ENCODE measurements around the gene SOWAHA.

The SOWAHA gene

GRCh38 chr5:132812781-132813598, at the start of gene SOWAHA:
SOWAHA (plus strand) TSS chr5:132813302; CDS start chr5:132813622, 320 bp downstream.
- DNase-seq, result no peak

- no peak for DNase-seq
These were observed 49.1 kb upstream of the SOWAHA start for GRCh38 chr5:132764051-132764450.

GRCh38 chr5:132764671-132765238, 48.3 kb upstream of the SOWAHA start:
- DNase-seq, result no peak

- no peak for DNase-seq
These were observed 47.6 kb upstream of the SOWAHA start for GRCh38 chr5:132765311-132766019.

GRCh38 chr5:132766020-132766805, 46.9 kb upstream of the SOWAHA start:
- DNase-seq, result no peak

- DNase-seq, result no peak
These were observed 46.4 kb upstream of the SOWAHA start for GRCh38 chr5:132766806-132767055.

- no peak for DNase-seq
These were observed 46.0 kb upstream of the SOWAHA start for GRCh38 chr5:132767150-132767549.

GRCh38 chr5:132768485-132768868, 44.6 kb upstream of the SOWAHA start:
- DNase-seq, result no peak

GRCh38 chr5:132770476-132771159, 42.5 kb upstream of the SOWAHA start:
- no peak for DNase-seq

- DNase-seq, result no peak
These were observed 41.6 kb upstream of the SOWAHA start for GRCh38 chr5:132771503-132771998.

GRCh38 chr5:132772291-132773070, 40.6 kb upstream of the SOWAHA start:
- DNase-seq, result no peak

GRCh38 chr5:132773114-132773513, 40.0 kb upstream of the SOWAHA start:
- DNase-seq, result no peak

GRCh38 chr5:132773601-132774355, 39.3 kb upstream of the SOWAHA start:
- no peak for DNase-seq

GRCh38 chr5:132774406-132774805, 38.7 kb upstream of the SOWAHA start:
- no peak for DNase-seq

- no peak for DNase-seq
These were observed 38.2 kb upstream of the SOWAHA start for GRCh38 chr5:132774896-132775295.

GRCh38 chr5:132775476-132775961, 37.6 kb upstream of the SOWAHA start:
- DNase-seq, result no peak

GRCh38 chr5:132776131-132776937, 36.8 kb upstream of the SOWAHA start:
- DNase-seq, result no peak

- no peak for DNase-seq
These were observed 36.2 kb upstream of the SOWAHA start for GRCh38 chr5:132776938-132777208.

GRCh38 chr5:132777209-132778069, 35.7 kb upstream of the SOWAHA start, which contains the start of gene SEPTIN8:
SEPTIN8 (minus strand) TSS chr5:132777239; CDS start chr5:132777137, 102 bp downstream.
- no peak for DNase-seq
